GM04503 (cell line): Measurements from ENCODE around the gene MCAM.

Source experiments
- DNase-seq: peaks from one replicate; pipeline ENCODE4 v3.0.0-alpha.2; 2012; ENCODE audit warnings: low read depth

The MCAM gene, protein sequence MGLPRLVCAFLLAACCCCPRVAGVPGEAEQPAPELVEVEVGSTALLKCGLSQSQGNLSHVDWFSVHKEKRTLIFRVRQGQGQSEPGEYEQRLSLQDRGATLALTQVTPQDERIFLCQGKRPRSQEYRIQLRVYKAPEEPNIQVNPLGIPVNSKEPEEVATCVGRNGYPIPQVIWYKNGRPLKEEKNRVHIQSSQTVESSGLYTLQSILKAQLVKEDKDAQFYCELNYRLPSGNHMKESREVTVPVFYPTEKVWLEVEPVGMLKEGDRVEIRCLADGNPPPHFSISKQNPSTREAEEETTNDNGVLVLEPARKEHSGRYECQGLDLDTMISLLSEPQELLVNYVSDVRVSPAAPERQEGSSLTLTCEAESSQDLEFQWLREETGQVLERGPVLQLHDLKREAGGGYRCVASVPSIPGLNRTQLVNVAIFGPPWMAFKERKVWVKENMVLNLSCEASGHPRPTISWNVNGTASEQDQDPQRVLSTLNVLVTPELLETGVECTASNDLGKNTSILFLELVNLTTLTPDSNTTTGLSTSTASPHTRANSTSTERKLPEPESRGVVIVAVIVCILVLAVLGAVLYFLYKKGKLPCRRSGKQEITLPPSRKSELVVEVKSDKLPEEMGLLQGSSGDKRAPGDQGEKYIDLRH

DNA sequence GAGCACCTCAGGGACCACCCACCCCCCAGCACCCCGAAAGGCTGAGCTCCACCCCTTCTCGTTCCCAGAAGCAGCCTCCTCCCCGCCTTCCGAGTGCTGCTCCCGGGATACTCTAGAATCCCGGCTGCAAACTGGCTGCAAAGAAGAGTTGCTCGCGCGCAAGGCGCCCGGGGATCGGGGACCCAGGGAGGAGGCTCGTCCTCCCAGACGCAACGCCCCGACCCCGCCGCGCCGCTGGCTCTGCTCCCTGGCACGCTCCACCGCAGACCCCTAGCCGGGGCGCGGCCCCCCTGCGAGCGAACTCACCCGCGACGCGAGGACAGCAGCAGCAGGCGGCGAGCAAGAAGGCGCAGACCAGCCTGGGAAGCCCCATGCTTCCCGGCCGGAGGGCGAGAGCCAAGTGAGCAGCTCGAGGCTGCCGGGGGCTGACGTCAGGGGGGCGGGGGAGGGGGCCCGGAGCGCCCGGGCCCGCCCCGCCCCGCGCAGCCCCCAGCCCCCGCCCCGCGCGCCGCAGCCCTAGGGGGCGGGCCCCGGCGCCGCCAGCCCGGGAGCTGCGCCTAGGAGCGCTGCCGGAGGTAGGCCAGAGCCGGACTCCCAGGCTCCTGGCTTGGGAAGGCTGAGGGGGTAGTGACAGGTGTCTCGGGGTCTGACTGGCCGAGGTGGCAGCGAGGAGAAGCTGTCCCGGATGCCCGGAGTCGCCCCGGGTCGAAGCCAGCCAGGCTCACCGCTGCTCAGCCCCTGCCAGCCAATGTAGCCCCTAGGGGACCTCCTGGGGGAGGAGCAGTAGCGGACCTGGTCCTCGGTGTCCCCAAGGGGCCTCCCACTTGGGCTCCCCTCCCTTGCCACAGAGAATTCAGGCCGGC is at the start of gene MCAM:
Gene MCAM, minus strand, starts transcription at position 402 of the 863 bp plus-strand sequence. Its CDS starts 29 bp downstream, at position 373.
- no peak for DNase-seq

DNA sequence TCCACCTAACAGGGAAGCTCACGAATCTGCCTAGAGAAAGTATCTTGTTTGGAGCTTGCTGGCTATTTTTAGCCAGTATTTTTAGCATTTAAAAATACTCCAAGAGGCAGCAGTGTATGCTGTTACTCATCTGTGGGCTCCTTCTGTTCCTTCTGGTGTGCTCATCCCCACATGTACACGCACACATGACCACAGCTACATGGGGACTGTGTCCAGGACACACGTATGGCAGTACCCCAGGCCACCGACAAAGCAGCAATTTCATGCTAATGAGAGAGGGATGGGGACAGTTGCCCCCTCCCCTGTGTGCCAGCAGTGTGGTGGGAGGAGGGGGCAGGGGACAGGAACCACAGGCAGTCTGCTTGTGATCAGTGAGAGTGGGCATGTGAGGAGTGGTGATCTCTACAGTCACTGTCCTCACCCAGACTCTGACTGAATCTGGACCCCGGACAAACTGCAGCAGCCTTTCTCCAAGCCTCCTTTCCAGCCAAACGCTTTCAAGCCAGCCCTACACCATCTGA is 48.2 kb upstream of the MCAM start:
- DNase-seq: no peak

- DNase-seq: no peak
These were observed 47.1 kb upstream of the MCAM start for GRCh38 chr11:119363851-119364590.

DNA sequence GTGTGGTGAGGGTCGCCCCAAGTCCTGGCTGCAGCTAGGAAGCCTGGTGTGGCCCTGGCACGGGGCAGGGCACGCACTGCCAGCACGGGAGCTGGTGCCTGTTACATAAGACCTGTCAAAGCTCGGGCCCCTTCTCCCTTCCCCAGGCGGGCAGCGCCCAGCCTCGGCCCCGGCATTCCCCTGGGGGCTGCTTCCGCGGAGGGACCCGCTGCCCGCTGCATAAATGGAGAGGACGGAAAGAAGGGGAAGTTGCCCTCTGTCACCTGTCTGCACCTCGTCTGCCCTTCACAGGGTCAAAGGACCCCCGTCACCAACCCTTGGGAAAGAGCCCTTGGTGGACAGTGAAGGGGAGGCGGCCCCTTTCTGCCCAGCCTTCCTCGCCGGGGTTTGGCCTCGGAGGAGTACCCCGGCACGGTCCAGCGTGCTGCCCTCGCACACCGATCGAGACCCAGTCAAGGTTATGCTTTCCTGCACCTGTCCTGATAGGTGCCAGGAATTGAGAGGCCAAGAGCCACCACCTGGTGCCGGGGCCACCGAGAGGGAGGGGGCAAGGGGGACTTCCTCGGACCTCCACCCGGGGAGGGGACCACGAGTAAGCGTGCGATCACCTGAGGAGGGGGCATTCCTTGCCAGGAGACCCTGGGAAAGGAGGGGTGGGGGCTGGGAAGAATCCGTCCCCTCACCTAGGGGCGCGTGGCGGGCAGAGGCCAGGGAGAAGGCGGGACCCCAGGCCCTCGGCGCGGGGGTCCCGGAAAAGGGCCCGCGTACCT is 46.3 kb upstream of the MCAM start:
- DNase-seq: no peak

DNA sequence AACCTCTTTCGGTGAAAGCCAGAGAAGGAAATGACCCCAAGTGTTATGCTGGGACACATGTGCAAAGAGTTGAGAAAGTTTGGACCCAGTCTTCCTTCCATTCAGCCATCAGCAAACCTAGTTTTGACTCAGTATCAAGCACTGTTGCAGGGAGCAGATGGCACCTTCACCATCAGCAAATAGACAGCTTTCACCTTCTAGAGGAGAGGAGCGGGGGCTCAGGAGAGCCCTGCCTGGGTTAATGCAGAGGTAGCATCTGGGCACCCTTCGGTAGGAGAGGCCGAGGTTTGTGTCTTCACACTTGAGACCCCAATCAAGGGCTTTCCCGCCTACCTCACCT is 45.8 kb upstream of the MCAM start:
- DNase-seq: no peak

DNA sequence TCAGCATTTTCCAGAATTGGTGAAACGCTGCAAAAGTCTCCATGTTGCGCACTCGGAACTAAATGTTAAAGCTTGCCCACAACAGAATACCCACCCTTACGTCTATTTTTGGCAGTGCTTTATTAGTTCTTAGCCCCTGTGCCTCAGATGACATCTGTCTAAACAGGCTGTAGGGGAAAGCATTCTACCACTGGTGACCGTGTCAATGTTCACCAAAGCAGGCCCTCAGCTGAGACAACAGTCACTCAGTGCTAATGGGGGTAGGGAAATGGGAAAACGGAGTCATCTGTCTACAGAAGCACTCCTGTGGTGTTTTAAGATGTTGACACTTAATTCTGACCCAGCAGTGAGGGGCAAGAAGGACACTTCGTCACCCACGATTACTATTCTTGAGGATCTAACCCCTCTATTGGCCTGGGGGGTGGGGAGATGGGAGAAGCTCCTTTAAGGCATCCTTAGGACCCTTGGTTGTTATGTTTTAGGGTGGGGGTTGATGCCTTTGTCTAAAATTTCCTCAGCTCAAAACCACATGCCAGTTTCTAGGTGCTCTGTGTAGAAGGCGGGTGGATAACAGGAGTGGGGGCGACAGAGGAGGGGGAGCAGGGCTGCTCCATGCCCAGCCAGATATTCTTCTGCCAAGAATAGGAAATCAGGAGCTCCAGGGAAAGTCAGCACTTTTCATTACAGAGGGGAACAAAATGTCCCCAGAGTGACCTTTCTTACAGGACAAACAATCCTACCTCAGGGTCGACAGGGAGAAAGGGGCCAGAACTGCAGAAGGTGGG is 45.2 kb upstream of the MCAM start:
- DNase-seq: no peak

GRCh38 chr11:119361056-119361787 is 44.3 kb upstream of the MCAM start:
- DNase-seq: no peak

- no peak for DNase-seq
These were observed 42.7 kb upstream of the MCAM start for GRCh38 chr11:119359365-119360214.

DNA sequence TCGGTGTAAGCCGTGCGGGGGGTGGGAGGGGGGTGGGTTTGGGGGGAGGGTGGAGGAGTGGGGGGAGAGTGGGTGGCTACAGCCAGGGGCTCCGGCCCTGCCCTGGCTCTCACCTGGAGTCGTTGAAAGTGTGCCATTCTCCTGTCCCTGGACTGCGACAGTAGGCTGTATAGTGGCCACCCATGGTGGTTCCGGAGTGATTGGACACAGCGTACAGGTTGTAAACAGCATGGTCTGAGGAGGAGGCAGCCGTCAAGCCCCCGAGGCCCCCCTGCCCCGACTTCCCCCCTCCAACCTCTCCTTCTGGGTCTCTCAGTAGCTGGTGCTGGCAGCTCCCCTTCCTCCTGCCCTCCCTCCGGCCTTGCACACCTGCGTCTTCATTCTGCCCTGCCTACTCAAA is 40.1 kb upstream of the MCAM start:
- no peak for DNase-seq

- DNase-seq: no peak
These were observed 39.6 kb upstream of the MCAM start for GRCh38 chr11:119356349-119357031.

DNA sequence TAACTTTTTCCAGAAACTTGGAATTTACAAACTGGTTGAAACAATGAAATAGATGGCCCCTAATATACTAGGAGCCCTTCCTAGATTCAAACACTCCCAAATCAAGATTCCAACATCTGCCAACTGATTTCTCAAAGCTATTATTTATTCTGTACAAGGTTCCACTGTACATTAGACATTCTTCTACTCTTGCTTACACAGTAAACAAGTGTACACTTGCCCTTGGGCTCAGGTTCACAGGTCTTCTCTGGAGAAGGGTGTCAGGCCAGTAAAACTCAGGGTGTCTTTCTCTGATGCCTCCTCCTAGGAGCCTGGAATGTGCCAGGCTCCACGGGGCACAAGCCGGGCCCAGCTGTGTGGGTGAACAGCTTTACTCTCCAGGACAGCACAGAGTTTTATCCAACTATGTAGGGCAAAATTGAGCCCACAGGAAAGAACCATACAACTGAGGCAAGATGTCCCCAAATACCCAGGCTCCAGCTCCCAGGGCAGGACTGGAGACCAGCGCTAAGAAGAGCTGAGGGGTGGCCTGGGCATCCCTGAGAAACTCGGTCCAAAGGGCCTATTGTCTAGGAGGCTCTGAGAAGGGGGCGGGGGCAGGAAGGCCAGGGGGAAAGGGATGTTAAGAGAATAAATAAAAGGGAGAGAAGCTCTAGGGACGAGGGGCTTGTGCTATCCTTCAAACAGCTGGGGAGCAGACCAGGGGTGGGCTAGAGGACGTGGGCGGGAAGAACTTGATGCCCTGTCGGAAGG is 38.3 kb upstream of the MCAM start:
- no peak for DNase-seq

DNA sequence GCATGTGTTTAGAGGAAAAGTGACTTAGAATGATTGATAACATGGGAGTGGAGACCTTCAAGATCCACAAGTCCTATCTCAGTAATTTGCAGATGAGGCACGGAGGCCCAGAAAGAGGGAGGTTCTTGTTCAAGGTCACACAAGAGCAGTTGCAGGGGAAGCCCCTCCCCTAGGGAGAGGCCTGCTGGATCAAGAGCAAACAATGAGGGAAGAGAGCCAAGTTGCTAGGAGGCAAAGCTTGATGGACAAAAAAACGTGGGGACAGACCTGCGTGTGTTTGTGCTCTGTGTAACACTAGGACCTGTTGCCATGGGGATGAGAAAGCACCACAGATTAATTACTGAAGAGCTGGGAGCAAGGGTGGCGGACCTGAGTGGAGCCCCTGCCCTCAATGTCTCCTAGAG is 35.9 kb upstream of the MCAM start:
- no peak for DNase-seq

GRCh38 chr11:119351232-119351631 is 34.3 kb upstream of the MCAM start:
- no peak for DNase-seq

GRCh38 chr11:119350302-119350701 is 33.4 kb upstream of the MCAM start:
- no peak for DNase-seq

GRCh38 chr11:119347940-119348605 is 31.1 kb upstream of the MCAM start:
- DNase-seq: no peak

DNA sequence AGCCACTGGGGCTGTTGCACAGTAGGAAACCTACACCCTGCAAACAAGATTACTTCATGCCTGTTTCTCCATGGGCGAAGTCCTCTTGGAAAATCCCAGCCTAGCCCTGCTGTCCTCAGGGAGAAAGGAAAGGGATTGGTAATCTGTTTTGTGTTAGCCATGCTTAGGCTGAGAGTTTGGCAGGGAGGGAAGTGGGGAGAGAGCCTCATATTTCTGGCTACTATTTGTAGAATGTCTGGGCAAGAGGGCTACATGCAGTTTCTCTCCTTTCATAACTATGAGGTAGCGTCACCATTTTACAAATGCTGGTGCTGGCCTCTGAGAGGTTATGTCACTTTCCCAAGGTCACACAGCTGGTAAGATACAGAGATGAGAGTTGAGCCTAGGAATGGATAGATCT is 30.3 kb upstream of the MCAM start:
- peak; percentile 78 for DNase-seq

GRCh38 chr11:119346605-119347004 is 29.7 kb upstream of the MCAM start, which contains the start of gene MFRP:
TSS of gene MFRP (minus strand) at chr11:119346705. CDS start at chr11:119346513, 192 bp downstream.
- no peak for DNase-seq
